WERI-Rb-1 (cell line): ENCODE data around the gene GALT.

ENCODE experiments used
- DNase-seq: peaks from one replicate; pipeline ENCODE4 v3.0.0-alpha.2; 2020
- H3K27ac ChIP-seq: fragments of 250-450 bp; sonication (Bioruptor Pico); 2 replicates; pipeline ENCODE4 v1.5.1; 2020; ENCODE audit warnings: mild to moderate bottlenecking, moderate library complexity
- H3K27me3 ChIP-seq: fragments of 250-450 bp; sonication (Bioruptor Pico); 2 replicates; pipeline ENCODE4 v1.5.1; 2021; ENCODE audit warnings: mild to moderate bottlenecking, low read depth, moderate library complexity; ENCODE audit not compliant: insufficient read depth, severe bottlenecking
- H3K36me3 ChIP-seq: fragments of 250-450 bp; sonication (Bioruptor Pico); 2 replicates; pipeline ENCODE4 v1.5.1; 2020; ENCODE audit warnings: mild to moderate bottlenecking, moderate library complexity
- H3K4me3 ChIP-seq: 2 replicates; pipeline ENCODE4 v1.5.1; 2011; ENCODE audit warnings: low read depth, mild to moderate bottlenecking, control low read depth, low read length
- H3K9me3 ChIP-seq: fragments of 250-450 bp; sonication (Bioruptor Pico); 2 replicates; pipeline ENCODE4 v1.5.1; 2021; ENCODE audit warnings: mild to moderate bottlenecking, moderate library complexity; ENCODE audit not compliant: severe bottlenecking
- CTCF ChIP-seq: IDR thresholded peaks from 2 replicates; pipeline ENCODE4 v1.5.1; 2011; ENCODE audit warnings: low read depth, mild to moderate bottlenecking, control low read depth, inconsistent platforms, low read length

The GALT gene

GRCh38 chr9:34629491-34629808, 17.0 kb upstream of the GALT start:
- no peaks in the 10 kb centered on the region for H3K36me3 ChIP-seq
- H3K9me3 ChIP-seq = no peaks in the 10 kb centered on the region
- no peak overlapping the region for H3K27ac ChIP-seq
- H3K27me3 ChIP-seq = peaks cover 21% of the 10 kb centered on the region
- DNase-seq = no peak
- no peak overlapping the region for H3K4me3 ChIP-seq
- TF ChIP-seq CTCF = no peak

- H3K27ac ChIP-seq = no peak overlapping the region
- DNase-seq = no peak
- peaks cover 21% of the 10 kb centered on the region for H3K27me3 ChIP-seq
- peaks cover 5% of the 10 kb centered on the region for H3K36me3 ChIP-seq
- no peak overlapping the region for H3K4me3 ChIP-seq
- no peaks in the 10 kb centered on the region for H3K9me3 ChIP-seq
- TF ChIP-seq CTCF = no peak
These were observed 15.9 kb upstream of the GALT start for GRCh38 chr9:34630402-34631154.

- TF ChIP-seq CTCF = no peak
- peaks cover 10% of the 10 kb centered on the region for H3K36me3 ChIP-seq
- no peak overlapping the region for H3K4me3 ChIP-seq
- peaks cover 15% of the 10 kb centered on the region for H3K27me3 ChIP-seq
- peak; percentile 83 for DNase-seq
- peak overlapping the region; percentile 35 for H3K27ac ChIP-seq
- H3K9me3 ChIP-seq = no peaks in the 10 kb centered on the region
These were observed 13.3 kb upstream of the GALT start for GRCh38 chr9:34633166-34633565.

GRCh38 chr9:34633851-34634550, 12.5 kb upstream of the GALT start:
- Histone ChIP-seq H3K4me3 (no peak overlapping the region), H3K9me3 (no peaks in the 10 kb centered on the region), H3K27me3 (peaks cover 10% of the 10 kb centered on the region), H3K27ac (peak overlapping the region; percentile 35; the same call in 1 of the 2 replicates), H3K36me3 (peaks cover 10% of the 10 kb centered on the region)
- DNase-seq = peak; percentile 76
- peak; percentile 81 for TF ChIP-seq CTCF

- Histone ChIP-seq H3K4me3 (no peak overlapping the region), H3K9me3 (no peaks in the 10 kb centered on the region), H3K27me3 (peaks cover 5% of the 10 kb centered on the region), H3K36me3 (peaks cover 10% of the 10 kb centered on the region), H3K27ac (no peak overlapping the region)
- no peak for TF ChIP-seq CTCF
- DNase-seq = no peak
These were observed 11.8 kb upstream of the GALT start for GRCh38 chr9:34634551-34635248.
